ENCODE measurements around the gene CDC42SE2. TPM values are rescaled to one million over a fixed set of nuclear protein-coding genes. Genes with fewer than 3 reads are reported as not detected.

The CDC42SE2 gene
- total RNA-seq, 2 experiments from 2014 or later, result 54.2 to 66.8 TPM

DNA sequence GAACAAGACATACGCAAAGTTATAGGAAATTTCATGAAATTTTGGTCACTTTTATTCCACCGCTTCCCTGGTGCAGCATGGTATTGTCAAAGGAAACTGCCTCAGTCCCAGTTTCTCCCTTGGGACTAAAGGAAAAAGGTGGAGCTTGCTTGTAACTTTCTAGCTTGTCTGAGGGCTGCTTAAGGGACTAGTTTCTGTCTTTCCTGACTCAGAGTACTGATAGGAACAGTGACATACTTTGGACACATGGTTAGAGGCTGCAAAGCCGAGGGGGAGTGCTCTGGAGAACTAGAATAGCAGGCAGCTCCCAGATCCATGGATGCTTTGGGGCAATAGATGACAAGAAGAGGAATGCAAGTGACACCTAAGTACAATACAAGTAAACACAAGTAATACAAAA, 136.7 kb downstream of the CDC42SE2 start:
- intact Hi-C loops (cut with micrococcal nuclease; ENCODE audit: unreplicated experiment), result no loop called here

DNA sequence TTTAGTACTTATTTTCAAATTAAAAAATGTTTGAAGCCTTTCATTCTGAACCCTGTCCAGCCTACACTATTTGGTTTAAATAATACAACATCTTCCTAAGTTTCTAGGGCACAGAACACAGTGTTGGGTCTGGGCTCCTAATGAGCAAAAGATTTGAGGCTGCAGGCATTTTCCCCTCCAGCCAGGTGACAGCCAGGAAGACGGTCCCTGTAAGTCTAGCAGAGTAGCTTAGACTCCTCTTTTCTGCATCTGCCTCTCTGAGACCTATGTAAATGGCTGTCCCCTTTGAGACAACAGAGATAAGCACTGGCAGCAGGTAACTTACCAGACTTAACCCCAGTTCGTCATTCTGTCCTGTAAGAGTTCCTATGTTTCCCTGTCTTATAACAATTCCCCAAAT, 141.8 kb downstream of the CDC42SE2 start:
- ChIA-PET POLR2A (interaction anchor here (0.5 to 0.8 kb wide), 4 partner anchors 11 to 225 kb away, joined by 3 to 9 read pairs (median 4); no protein-coding TSS in a partner anchor), CTCF (ENCODE audit: unreplicated experiment) (no interaction called here)
- H3K4me2 ChIP-seq (ENCODE audit: low read length), result no peak overlapping the region
- intact Hi-C loops (cut with micrococcal nuclease; ENCODE audit: unreplicated experiment), result no loop called here
- H3K4me3 ChIP-seq (ENCODE audit: low read depth, low read length, poor library complexity, severe bottlenecking), result no peak overlapping the region
- H3K27ac ChIP-seq (ENCODE audit: low read depth, low read length, poor library complexity, severe bottlenecking), result no peak overlapping the region
- BruUV-seq (replicated peaks), result no TSS peak
- no peak overlapping the region for H2AFZ ChIP-seq (ENCODE audit: low read length)
- H3K9me3 ChIP-seq (ENCODE audit: low read length), result peaks cover 15% of the 10 kb centered on the region; the same call in 1 of the 2 replicates
- peaks cover 98% of the 10 kb centered on the region for H3K36me3 ChIP-seq (ENCODE audit: insufficient read depth, low read length)
- DNase-seq (ENCODE audit: low spot score), result no peak
- no peaks in the 10 kb centered on the region for H3K9me2 ChIP-seq (ENCODE audit: insufficient read depth, low read length)
- no peaks in the 10 kb centered on the region for H3K79me2 ChIP-seq (ENCODE audit: insufficient read depth, low read depth, low read length)
- H4K20me1 ChIP-seq (ENCODE audit: insufficient read depth, low read length), result no peaks in the 10 kb centered on the region
- TF ChIP-seq EZH2phosphoT487 (IDR thresholded peaks at IDR 0.05; ENCODE audit: borderline replicate concordance, low read depth, low read length), result no peak
- TF ChIP-seq, protein P1, sequence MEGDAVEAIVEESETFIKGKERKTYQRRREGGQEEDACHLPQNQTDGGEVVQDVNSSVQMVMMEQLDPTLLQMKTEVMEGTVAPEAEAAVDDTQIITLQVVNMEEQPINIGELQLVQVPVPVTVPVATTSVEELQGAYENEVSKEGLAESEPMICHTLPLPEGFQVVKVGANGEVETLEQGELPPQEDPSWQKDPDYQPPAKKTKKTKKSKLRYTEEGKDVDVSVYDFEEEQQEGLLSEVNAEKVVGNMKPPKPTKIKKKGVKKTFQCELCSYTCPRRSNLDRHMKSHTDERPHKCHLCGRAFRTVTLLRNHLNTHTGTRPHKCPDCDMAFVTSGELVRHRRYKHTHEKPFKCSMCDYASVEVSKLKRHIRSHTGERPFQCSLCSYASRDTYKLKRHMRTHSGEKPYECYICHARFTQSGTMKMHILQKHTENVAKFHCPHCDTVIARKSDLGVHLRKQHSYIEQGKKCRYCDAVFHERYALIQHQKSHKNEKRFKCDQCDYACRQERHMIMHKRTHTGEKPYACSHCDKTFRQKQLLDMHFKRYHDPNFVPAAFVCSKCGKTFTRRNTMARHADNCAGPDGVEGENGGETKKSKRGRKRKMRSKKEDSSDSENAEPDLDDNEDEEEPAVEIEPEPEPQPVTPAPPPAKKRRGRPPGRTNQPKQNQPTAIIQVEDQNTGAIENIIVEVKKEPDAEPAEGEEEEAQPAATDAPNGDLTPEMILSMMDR (conservative IDR thresholded peaks at IDR 0.05; ENCODE audit: low read length), result no peak
- no peaks in the 10 kb centered on the region for H3K4me1 ChIP-seq (ENCODE audit: insufficient read depth, low read length, poor library complexity, severe bottlenecking)

More for the DNA sequence above, 136.7 kb downstream of the CDC42SE2 start:
- H3K27ac ChIP-seq (ENCODE audit: low read depth, low read length, poor library complexity, severe bottlenecking), result no peak overlapping the region
- H2AFZ ChIP-seq (ENCODE audit: low read length), result no peak overlapping the region
- POLR2A ChIA-PET, result no interaction called here
- peaks cover 15% of the 10 kb centered on the region; the same call in 1 of the 2 replicates for H3K9me3 ChIP-seq (ENCODE audit: low read length)
- BruUV-seq (replicated peaks), result no TSS peak
- no peaks in the 10 kb centered on the region for H3K79me2 ChIP-seq (ENCODE audit: insufficient read depth, low read depth, low read length)
- H3K36me3 ChIP-seq (ENCODE audit: insufficient read depth, low read length), result peaks cover 98% of the 10 kb centered on the region
- no peaks in the 10 kb centered on the region for H3K9me2 ChIP-seq (ENCODE audit: insufficient read depth, low read length)
- H3K4me3 ChIP-seq (ENCODE audit: low read depth, low read length, poor library complexity, severe bottlenecking), result no peak overlapping the region
- H3K4me1 ChIP-seq (ENCODE audit: insufficient read depth, low read length, poor library complexity, severe bottlenecking), result no peaks in the 10 kb centered on the region
- CTCF ChIA-PET (ENCODE audit: unreplicated experiment), result no interaction called here
- H3K4me2 ChIP-seq (ENCODE audit: low read length), result no peak overlapping the region
- no peak for DNase-seq (ENCODE audit: low spot score)
- TF ChIP-seq EZH2phosphoT487 (IDR thresholded peaks at IDR 0.05; ENCODE audit: borderline replicate concordance, low read depth, low read length), result no peak
- TF ChIP-seq, protein P1 (conservative IDR thresholded peaks at IDR 0.05; ENCODE audit: low read length), result no peak
- H4K20me1 ChIP-seq (ENCODE audit: insufficient read depth, low read length), result no peaks in the 10 kb centered on the region

DNA sequence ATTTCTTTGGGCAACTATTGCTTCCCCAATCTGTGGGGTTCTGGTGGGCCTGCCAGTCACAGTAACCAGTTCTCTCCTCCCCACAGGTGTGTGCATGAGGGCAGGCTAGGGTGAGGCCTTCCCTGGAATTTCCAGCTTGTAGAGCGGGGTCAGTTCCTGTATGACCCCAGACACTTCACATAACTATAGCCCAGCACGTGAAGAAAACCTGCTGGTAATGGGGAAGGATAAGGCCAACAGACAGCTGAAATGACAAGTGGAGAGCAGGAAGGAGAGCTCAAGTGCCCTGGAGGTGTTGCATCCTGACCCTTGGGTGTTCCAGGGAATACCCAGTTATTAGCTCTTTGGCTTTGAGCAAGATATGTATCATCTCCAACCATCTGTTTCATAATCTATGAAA, 142.2 kb downstream of the CDC42SE2 start:
- no peak for DNase-seq (ENCODE audit: low spot score)
- no peaks in the 10 kb centered on the region for H3K4me1 ChIP-seq (ENCODE audit: insufficient read depth, low read length, poor library complexity, severe bottlenecking)
- intact Hi-C loops (cut with micrococcal nuclease; ENCODE audit: unreplicated experiment), result no loop called here
- TF ChIP-seq, protein P1 (conservative IDR thresholded peaks at IDR 0.05; ENCODE audit: low read length), result no peak
- no peak for TF ChIP-seq EZH2phosphoT487 (IDR thresholded peaks at IDR 0.05; ENCODE audit: borderline replicate concordance, low read depth, low read length)
- peaks cover 98% of the 10 kb centered on the region for H3K36me3 ChIP-seq (ENCODE audit: insufficient read depth, low read length)
- POLR2A ChIA-PET, result interaction anchor here (0.5 to 0.8 kb wide), 2 partner anchors 140 to 226 kb away, joined by 3 to 9 read pairs; no protein-coding TSS in a partner anchor
- CTCF ChIA-PET (ENCODE audit: unreplicated experiment), result no interaction called here
- H3K4me3 ChIP-seq (ENCODE audit: low read depth, low read length, poor library complexity, severe bottlenecking), result no peak overlapping the region
- no peak overlapping the region for H3K4me2 ChIP-seq (ENCODE audit: low read length)
- no peaks in the 10 kb centered on the region for H4K20me1 ChIP-seq (ENCODE audit: insufficient read depth, low read length)
- no peaks in the 10 kb centered on the region for H3K9me2 ChIP-seq (ENCODE audit: insufficient read depth, low read length)
- no TSS peak for BruUV-seq (replicated peaks)
- peaks cover 15% of the 10 kb centered on the region; the same call in 1 of the 2 replicates for H3K9me3 ChIP-seq (ENCODE audit: low read length)
- H2AFZ ChIP-seq (ENCODE audit: low read length), result no peak overlapping the region
- H3K79me2 ChIP-seq (ENCODE audit: insufficient read depth, low read depth, low read length), result no peaks in the 10 kb centered on the region
- H3K27ac ChIP-seq (ENCODE audit: low read depth, low read length, poor library complexity, severe bottlenecking), result no peak overlapping the region
